Uterus (tissue), 4 donors: ENCODE data around the gene CREBZF. TPM values are rescaled to one million over a fixed set of nuclear protein-coding genes. Genes with fewer than 3 reads are reported as not detected.
"Not testable (repeated sequence)": the region's sequence is repeated elsewhere in the genome, so short reads cannot be mapped to it uniquely, and the experiment has no call there.

Source experiments
- DNase-seq, 2 donors: peaks; one replicate each; pipeline ENCODE4 v3.0.0-alpha.2; 2019 to 2020
- H3K27ac ChIP-seq, 2 donors: fragments of 200-600 bp; sonication (generic); 1 replicate in 1 of 2; 2 replicates in 1 of 2; pipeline ENCODE4 v1.5.1; 2016 to 2018
- H3K27me3 ChIP-seq, 2 donors: fragments of 200-600 bp; sonication (generic); one replicate each; pipeline ENCODE4 v1.5.1; 2018 to 2019; ENCODE audit warnings: control low read depth in 1 of 2
- H3K36me3 ChIP-seq, 2 donors: fragments of 200-600 bp; sonication (generic); one replicate each; pipeline ENCODE4 v1.5.1; 2019; ENCODE audit warnings: control low read depth in 1 of 2
- H3K4me1 ChIP-seq, 2 donors: fragments of 200-600 bp; sonication (generic); one replicate each; pipeline ENCODE4 v1.5.1; 2018 to 2019; ENCODE audit warnings: control low read depth in 1 of 2
- H3K4me3 ChIP-seq, 2 donors: fragments of 200-600 bp; sonication (generic); 1 replicate in 1 of 2; 2 replicates in 1 of 2; pipeline ENCODE4 v1.5.1; 2018 to 2019; ENCODE audit warnings: mild to moderate bottlenecking in 1 of 2
- H3K9me3 ChIP-seq, 2 donors: fragments of 200-600 bp; sonication (generic); one replicate each; pipeline ENCODE4 v1.5.1; 2019; ENCODE audit warnings: control low read depth in 1 of 2
- CTCF ChIP-seq, 4 experiments: fragments of 200-600 bp in 2 of 4; fragments of 450-650 bp in 2 of 4; sonication (generic) in 2 of 4; IDR thresholded peaks; one replicate each; pipeline ENCODE4 v1.5.1; 2016 to 2019; ENCODE audit warnings: antibody characterized with exemption in 4 of 4, mild to moderate bottlenecking in 2 of 4, moderate library complexity in 1 of 4
- POLR2A ChIP-seq, 2 donors: fragments of 450-650 bp; IDR thresholded peaks; one replicate each; pipeline ENCODE4 v1.6.1; 2016; ENCODE audit warnings: antibody characterized with exemption in 2 of 2, mild to moderate bottlenecking in 1 of 2, moderate library complexity in 1 of 2
- intact Hi-C: fragments of 100-400 bp; cut with DNase I; formaldehyde crosslinking; loops from one replicate; pipeline ENCODE4 v1.15.1; 2023; ENCODE audit warnings: low total_unique reads
- total RNA-seq, 4 donors: library from RNA; depleted of rRNA in 3 of 4; stranded (reverse); fragments of >200 nt in 3 of 4; gene quantifications; one replicate each; pipeline versions ENCODE4 v1.1.0 to v1.2.4, GENCODE V29; 2014 to 2023
- donor health status: DM: yes; HTN: yes; CAD: no.

The CREBZF gene
- total RNA-seq, 4 donors from 2014 or later = 77.7 to 133 (median 99.9) TPM

DNA sequence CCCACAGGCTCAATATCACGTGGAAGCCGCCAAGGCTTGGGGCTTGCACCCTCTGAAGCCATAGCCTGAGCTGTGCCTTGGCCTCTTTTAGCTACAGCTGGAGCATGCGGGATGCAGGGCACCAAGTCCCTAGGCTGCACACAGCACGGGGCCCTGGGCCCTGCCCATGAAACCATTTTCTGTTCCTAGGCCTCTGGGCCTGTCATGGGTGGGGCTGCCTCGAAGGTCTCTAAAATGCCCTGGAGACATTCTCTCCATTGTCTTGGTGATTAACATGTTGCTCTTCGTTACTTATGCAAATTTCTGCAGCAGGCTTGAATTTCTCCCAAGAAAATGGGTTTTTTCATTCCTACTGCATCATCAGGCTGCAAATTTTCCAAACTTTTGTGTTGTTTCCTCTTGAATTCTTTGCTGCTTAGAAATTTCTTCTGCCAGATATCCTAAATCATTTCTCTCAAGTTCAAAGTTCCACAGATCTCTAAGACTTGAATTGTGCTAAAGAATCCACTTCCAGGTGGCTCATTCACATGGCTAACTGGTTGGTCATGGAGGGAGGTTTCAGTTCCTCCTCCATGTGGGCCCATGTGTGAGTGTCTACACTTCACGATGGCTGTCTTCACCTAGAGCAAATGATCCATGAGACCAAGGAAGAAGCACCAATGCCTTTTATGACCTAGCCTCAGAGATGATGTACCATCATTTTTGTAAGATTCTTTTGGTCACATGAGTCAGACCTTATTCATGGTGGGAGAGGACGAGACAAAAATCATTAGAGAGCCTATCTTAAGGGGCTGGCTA, 7.4 kb upstream of the CREBZF start:
- H3K4me3 ChIP-seq = no peak overlapping the region
- no peaks in the 10 kb centered on the region for H3K4me1 ChIP-seq
- intact Hi-C loops = no loop called here
- no peak for DNase-seq
- no peaks in the 10 kb centered on the region for H3K27me3 ChIP-seq
- no peaks in the 10 kb centered on the region for H3K36me3 ChIP-seq
- H3K9me3 ChIP-seq = no peaks in the 10 kb centered on the region
- TF ChIP-seq CTCF (IDR thresholded peaks at IDR 0.05) (no peak), POLR2A (IDR thresholded peaks at IDR 0.05) (no peak)
- H3K27ac ChIP-seq = no peak overlapping the region

DNA sequence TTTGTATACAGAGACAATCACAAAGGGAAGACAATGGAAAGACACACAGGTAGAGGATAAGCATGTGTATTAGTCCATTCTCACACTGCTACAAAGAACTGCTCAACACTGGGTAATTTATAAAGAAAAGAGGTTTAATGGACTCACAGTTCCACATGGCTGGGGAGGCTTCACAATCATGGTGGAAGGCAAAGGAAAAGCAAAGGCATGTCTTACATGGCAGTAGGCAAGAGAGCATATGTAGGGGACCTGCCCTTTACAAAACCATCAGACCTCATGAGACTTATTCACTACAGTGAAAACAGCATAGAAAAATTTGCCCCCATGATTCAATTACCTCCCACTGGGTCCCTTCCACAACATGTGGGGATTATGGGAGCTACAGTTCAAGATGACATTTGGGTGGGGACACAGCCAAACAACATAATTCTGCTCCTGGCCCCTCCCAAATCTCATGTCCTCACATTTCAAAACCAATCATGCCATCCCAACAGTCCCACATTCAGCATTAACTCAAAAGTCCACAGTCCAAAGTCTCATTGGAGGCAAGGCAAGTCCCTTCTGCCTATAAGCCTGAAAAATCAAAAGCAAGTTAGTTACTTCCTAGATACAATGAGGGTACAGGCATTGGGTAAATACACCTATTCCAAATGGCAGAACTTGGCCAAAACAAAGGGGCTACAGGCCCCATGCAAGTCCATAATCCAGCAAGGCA, 6.2 kb upstream of the CREBZF start:
- DNase-seq, H3K36me3 ChIP-seq, intact Hi-C loops, H3K27ac ChIP-seq, H3K4me3 ChIP-seq, H3K27me3 ChIP-seq, H3K9me3 ChIP-seq, H3K4me1 ChIP-seq: not testable (repeated sequence)

GRCh38 chr11:85668157-85668556, 3.2 kb upstream of the CREBZF start:
- intact Hi-C loops = no loop called here

GRCh38 chr11:85666687-85667086, 1.8 kb upstream of the CREBZF start:
- Histone ChIP-seq H3K4me1 (no peaks in the 10 kb centered on the region), H3K27me3 (no peaks in the 10 kb centered on the region), H3K36me3 (no peaks in the 10 kb centered on the region), H3K27ac (no peak overlapping the region), H3K9me3 (no peaks in the 10 kb centered on the region), H3K4me3 (no peak overlapping the region)
- no peak for DNase-seq
- intact Hi-C loops = no loop called here
- TF ChIP-seq CTCF (IDR thresholded peaks at IDR 0.05) (no peak), POLR2A (IDR thresholded peaks at IDR 0.05) (no peak)

More at GRCh38 chr11:85668157-85668556, 3.2 kb upstream of the CREBZF start:
- no peak for TF ChIP-seq CTCF (IDR thresholded peaks at IDR 0.05)
- no peak for TF ChIP-seq POLR2A (IDR thresholded peaks at IDR 0.05)
- H3K27me3 ChIP-seq = no peaks in the 10 kb centered on the region
- H3K4me3 ChIP-seq = no peak overlapping the region
- no peaks in the 10 kb centered on the region for H3K9me3 ChIP-seq
- no peaks in the 10 kb centered on the region for H3K36me3 ChIP-seq
- DNase-seq = no peak
- no peaks in the 10 kb centered on the region for H3K4me1 ChIP-seq
- H3K27ac ChIP-seq = no peak overlapping the region

DNA sequence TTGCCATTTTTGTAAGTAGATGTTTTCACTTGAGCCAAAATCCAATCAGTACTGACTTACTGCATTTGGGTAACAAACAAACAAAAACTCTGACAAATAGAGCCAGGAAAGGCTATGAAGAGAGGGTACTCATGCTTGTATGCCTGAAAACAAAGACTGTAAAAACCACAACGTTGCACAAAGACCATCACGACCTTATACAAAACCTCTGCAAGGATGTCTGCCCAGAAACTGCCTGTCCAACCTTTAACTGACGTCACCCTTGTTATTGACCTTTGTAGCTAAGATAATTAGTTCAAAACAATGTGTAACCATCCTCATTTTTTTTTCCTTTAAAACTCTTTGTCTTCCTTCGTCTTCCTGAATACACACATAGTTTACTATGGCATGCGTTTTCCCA, 804 bp upstream of the CREBZF start:
- no peaks in the 10 kb centered on the region for H3K36me3 ChIP-seq
- H3K27ac ChIP-seq = peak overlapping the region; percentile 95 to 98
- peak overlapping the region in 1 of 2 donors; percentile 87 for H3K4me3 ChIP-seq

More for the DNA sequence above, 804 bp upstream of the CREBZF start:
- no peaks in the 10 kb centered on the region for H3K27me3 ChIP-seq
- no peaks in the 10 kb centered on the region for H3K9me3 ChIP-seq
- DNase-seq = no peak
- intact Hi-C loops = no loop called here
- no peak for TF ChIP-seq CTCF (IDR thresholded peaks at IDR 0.05)
- no peak for TF ChIP-seq POLR2A (IDR thresholded peaks at IDR 0.05)
- H3K4me1 ChIP-seq = peaks cover 0 to 7% of the 10 kb centered on the region in 2 donors
